Subcutaneous abdominal adipose tissue (tissue), 5 donors: ENCODE results near the gene S100A7A.

Source experiments
- H3K27ac ChIP-seq: one replicate; pipeline ENCODE4 v1.7.0; 2013; ENCODE audit warnings: low read depth, mild to moderate bottlenecking, inconsistent platforms, low read length, moderate library complexity
- H3K27me3 ChIP-seq, 5 donors: one replicate each; pipeline ENCODE4 v1.7.0; 2013; ENCODE audit warnings: low read length in 5 of 5, inconsistent platforms in 1 of 5; ENCODE audit not compliant: control insufficient read depth in 5 of 5, insufficient read depth in 4 of 5
- H3K36me3 ChIP-seq, 5 donors: one replicate each; pipeline ENCODE4 v1.7.0; 2013; ENCODE audit warnings: low read length in 5 of 5; ENCODE audit not compliant: control insufficient read depth in 5 of 5, insufficient read depth in 5 of 5
- H3K4me1 ChIP-seq, 5 donors: one replicate each; pipeline ENCODE4 v1.7.0; 2013; ENCODE audit warnings: low read length in 5 of 5, mild to moderate bottlenecking in 3 of 5, moderate library complexity in 1 of 5; ENCODE audit not compliant: control insufficient read depth in 5 of 5, insufficient read depth in 5 of 5
- H3K4me3 ChIP-seq, 5 donors: one replicate each; pipeline ENCODE4 v1.7.0; 2013; ENCODE audit warnings: low read length in 5 of 5, low read depth in 1 of 5
- H3K9ac ChIP-seq, 5 donors: one replicate each; pipeline ENCODE4 v1.7.0; 2013; ENCODE audit warnings: low read length in 5 of 5, mild to moderate bottlenecking in 4 of 5, moderate library complexity in 3 of 5
- H3K9me3 ChIP-seq, 5 donors: one replicate each; pipeline ENCODE4 v1.7.0; 2013; ENCODE audit warnings: low read length in 5 of 5; ENCODE audit not compliant: control insufficient read depth in 5 of 5
- donor health status: healthy.
- donor health status: healthy.
- donor health status: healthy.
- donor health status: healthy.
- donor health status: healthy.

The S100A7A gene

GRCh38 chr1:153415850-153416570 is at the start of gene S100A7A:
Gene S100A7A, plus strand, starts transcription at chr1:153416520. Its CDS starts 1,563 bp downstream, at chr1:153418083.
- no peak within 1 kb of the TSS for H3K27ac ChIP-seq
- H3K4me3 ChIP-seq: no peak within 1 kb of the TSS
- peaks cover 0 to 6% (median 2%) of the 10 kb centered on the region in 5 donors for H3K27me3 ChIP-seq
- H3K9ac ChIP-seq: no peak within 1 kb of the TSS
- H3K4me1 ChIP-seq: no peaks in the 10 kb centered on the region
- H3K36me3 ChIP-seq: no peaks in the 10 kb centered on the region
- H3K9me3 ChIP-seq: peaks cover 0 to 5% (median 0%) of the 10 kb centered on the region in 5 donors

DNA sequence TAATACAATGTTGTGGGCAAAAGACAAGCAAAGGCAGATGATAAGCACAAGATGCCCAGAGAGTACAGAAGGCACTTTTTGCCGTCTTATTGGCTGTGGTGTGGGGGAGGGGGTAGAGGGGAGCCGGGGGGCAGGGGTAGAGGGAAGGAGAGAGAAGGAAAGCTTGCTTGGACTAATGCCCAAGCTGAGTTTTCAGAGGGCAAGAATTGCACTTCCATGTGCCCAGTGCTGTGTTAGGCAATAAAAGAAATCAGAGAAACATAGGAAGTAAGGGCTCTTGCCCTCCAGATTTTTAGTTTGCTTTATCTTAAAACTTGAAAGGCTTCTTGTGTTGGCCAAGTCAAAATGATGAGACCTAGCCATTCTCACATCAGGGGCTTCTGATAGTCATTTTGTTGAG is 49.2 kb upstream of the S100A7A start:
- H3K4me1 ChIP-seq: peaks cover 0 to 4% (median 0%) of the 10 kb centered on the region in 5 donors
- H3K9me3 ChIP-seq: no peaks in the 10 kb centered on the region
- no peak overlapping the region for H3K4me3 ChIP-seq
- peaks cover 0 to 7% (median 0%) of the 10 kb centered on the region in 5 donors for H3K27me3 ChIP-seq
- no peak overlapping the region for H3K27ac ChIP-seq
- no peaks in the 10 kb centered on the region for H3K36me3 ChIP-seq
- H3K9ac ChIP-seq: no peak overlapping the region

GRCh38 chr1:153368495-153368894 is 47.8 kb upstream of the S100A7A start:
- Histone ChIP-seq H3K27ac (no peak overlapping the region), H3K4me3 (no peak overlapping the region), H3K27me3 (peaks cover 0 to 3% (median 0%) of the 10 kb centered on the region in 5 donors), H3K9me3 (no peaks in the 10 kb centered on the region), H3K36me3 (no peaks in the 10 kb centered on the region), H3K9ac (no peak overlapping the region), H3K4me1 (peaks cover 0 to 4% (median 0%) of the 10 kb centered on the region in 5 donors)

DNA sequence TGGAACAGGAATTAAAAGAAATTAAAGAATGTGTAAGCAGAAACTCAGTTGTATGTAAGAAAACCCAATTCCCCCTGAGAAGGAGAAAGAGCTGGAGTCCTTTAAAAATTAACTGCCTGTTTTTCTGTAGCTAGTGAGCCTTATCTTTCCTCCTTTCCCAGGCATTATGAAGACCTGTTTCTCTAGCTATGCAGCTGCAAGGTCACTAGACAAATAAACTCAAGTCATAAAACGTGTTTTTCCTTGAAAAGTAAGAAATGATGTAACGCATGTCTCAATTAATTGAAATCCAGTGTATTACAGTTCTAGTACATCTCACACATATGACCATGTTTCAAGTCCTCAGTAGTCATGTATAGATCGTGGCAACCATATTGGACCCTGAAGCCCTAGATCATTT is 46.2 kb upstream of the S100A7A start:
- H3K4me3 ChIP-seq: no peak overlapping the region
- H3K4me1 ChIP-seq: peaks cover 0 to 4% (median 0%) of the 10 kb centered on the region in 5 donors
- peaks cover 0 to 3% (median 0%) of the 10 kb centered on the region in 5 donors for H3K27me3 ChIP-seq
- H3K36me3 ChIP-seq: no peaks in the 10 kb centered on the region
- no peak overlapping the region for H3K9ac ChIP-seq
- no peak overlapping the region for H3K27ac ChIP-seq
- no peaks in the 10 kb centered on the region for H3K9me3 ChIP-seq

- peaks cover 0 to 4% (median 0%) of the 10 kb centered on the region in 5 donors for H3K4me1 ChIP-seq
- H3K27ac ChIP-seq: no peak overlapping the region
- no peak overlapping the region for H3K9ac ChIP-seq
Observed at GRCh38 chr1:153371231-153371630, 45.1 kb upstream of the S100A7A start.

GRCh38 chr1:153372571-153372970 is 43.7 kb upstream of the S100A7A start:
- no peak overlapping the region for H3K27ac ChIP-seq
- no peak overlapping the region for H3K4me3 ChIP-seq
- no peaks in the 10 kb centered on the region for H3K9me3 ChIP-seq
- peaks cover 0 to 2% (median 0%) of the 10 kb centered on the region in 5 donors for H3K4me1 ChIP-seq
- no peaks in the 10 kb centered on the region for H3K36me3 ChIP-seq
- H3K9ac ChIP-seq: no peak overlapping the region
- H3K27me3 ChIP-seq: no peaks in the 10 kb centered on the region

More at GRCh38 chr1:153371231-153371630, 45.1 kb upstream of the S100A7A start:
- no peak overlapping the region for H3K4me3 ChIP-seq
- no peaks in the 10 kb centered on the region for H3K27me3 ChIP-seq
- H3K36me3 ChIP-seq: no peaks in the 10 kb centered on the region
- no peaks in the 10 kb centered on the region for H3K9me3 ChIP-seq

DNA sequence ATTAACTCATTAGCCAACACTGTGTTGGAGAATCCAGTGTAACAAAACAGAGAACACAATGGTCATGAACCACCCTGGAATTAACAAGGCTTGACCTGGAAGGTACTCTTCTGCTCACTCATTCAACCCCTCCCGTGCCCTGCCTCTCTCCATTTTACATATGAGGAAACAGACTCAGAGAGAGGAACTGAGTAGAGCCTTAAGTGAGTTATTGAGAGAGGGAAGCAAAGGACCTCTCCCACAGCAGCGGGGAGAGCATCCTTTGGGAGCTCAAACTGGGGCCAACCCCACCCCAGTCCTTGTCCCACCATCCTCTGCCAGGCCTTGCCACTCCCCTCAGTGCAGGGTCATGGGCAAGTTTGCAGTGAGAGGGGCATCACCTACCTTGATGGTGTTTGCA is 42.2 kb upstream of the S100A7A start:
- no peak overlapping the region for H3K27ac ChIP-seq
- H3K4me1 ChIP-seq: no peaks in the 10 kb centered on the region
- no peaks in the 10 kb centered on the region for H3K27me3 ChIP-seq

GRCh38 chr1:153375511-153375910 is 40.8 kb upstream of the S100A7A start, which contains the start of gene S100A12:
Gene S100A12, minus strand, starts transcription at chr1:153375621. Its CDS starts 1,029 bp downstream, at chr1:153374592.
- H3K27ac ChIP-seq: no peak within 1 kb of the TSS
- no peak within 1 kb of the TSS for H3K4me3 ChIP-seq
- no peaks in the 10 kb centered on the region for H3K36me3 ChIP-seq
- no peak within 1 kb of the TSS for H3K9ac ChIP-seq
- no peaks in the 10 kb centered on the region for H3K27me3 ChIP-seq
- H3K4me1 ChIP-seq: no peaks in the 10 kb centered on the region
- peaks cover 0 to 3% (median under 1%) of the 10 kb centered on the region in 5 donors for H3K9me3 ChIP-seq

More for the DNA sequence above, 42.2 kb upstream of the S100A7A start:
- no peak overlapping the region for H3K4me3 ChIP-seq
- H3K36me3 ChIP-seq: no peaks in the 10 kb centered on the region
- no peak overlapping the region for H3K9ac ChIP-seq
- H3K9me3 ChIP-seq: no peaks in the 10 kb centered on the region

- Histone ChIP-seq H3K4me1 (peaks cover 0 to under 1% (median 0%) of the 10 kb centered on the region in 5 donors), H3K4me3 (no peak overlapping the region), H3K9ac (no peak overlapping the region), H3K27me3 (no peaks in the 10 kb centered on the region), H3K27ac (no peak overlapping the region), H3K9me3 (peaks cover 0 to 16% (median 7%) of the 10 kb centered on the region in 5 donors), H3K36me3 (no peaks in the 10 kb centered on the region)
Observed at GRCh38 chr1:153379591-153379990, 36.7 kb upstream of the S100A7A start.

GRCh38 chr1:153380711-153381110 is 35.6 kb upstream of the S100A7A start:
- Histone ChIP-seq H3K4me3 (no peak overlapping the region), H3K9ac (no peak overlapping the region), H3K27ac (no peak overlapping the region), H3K27me3 (no peaks in the 10 kb centered on the region), H3K9me3 (peaks cover 0 to 16% (median 7%) of the 10 kb centered on the region in 5 donors), H3K4me1 (peaks cover 0 to 4% (median 0%) of the 10 kb centered on the region in 5 donors), H3K36me3 (no peaks in the 10 kb centered on the region)
